ENCODE results near the gene OR2T35.
A peak's percentile ranks its signal among the peaks of the same experiment; 100 is the strongest.

The OR2T35 gene

DNA sequence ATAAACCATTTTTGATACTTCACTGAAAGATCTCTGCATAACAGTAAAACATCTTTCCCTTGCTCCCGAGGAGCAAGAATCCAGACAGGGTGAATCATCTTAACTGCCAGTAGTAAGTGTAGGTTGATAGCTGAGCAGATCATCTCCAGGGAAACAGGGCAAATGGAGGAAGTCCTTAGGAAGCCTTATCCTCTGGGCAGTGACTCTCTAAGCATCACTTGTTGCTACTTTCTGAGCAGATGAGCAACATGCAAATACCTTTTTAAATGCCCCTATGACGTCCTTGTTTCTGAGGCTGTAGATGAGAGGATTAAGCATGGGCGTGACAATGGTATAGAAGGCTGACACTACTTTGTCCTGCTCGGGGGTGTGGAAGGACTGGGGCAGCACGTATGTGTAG lies 19.1 kb downstream of the OR2T35 start:
- no peak for DNase-seq (ENCODE audit: low spot score)

- DNase-seq (ENCODE audit: low spot score): no peak
These were observed 19.9 kb downstream of the OR2T35 start for GRCh38 chr1:248625166-248625565.

- peak; percentile 27 for DNase-seq (ENCODE audit: low spot score)
These were observed 22.5 kb downstream of the OR2T35 start for GRCh38 chr1:248622570-248623001.

GRCh38 chr1:248621770-248622169 lies 23.3 kb downstream of the OR2T35 start:
- DNase-seq (ENCODE audit: low spot score): no peak

- peak; percentile 47 for DNase-seq (ENCODE audit: low spot score)
These were observed 26.2 kb downstream of the OR2T35 start for GRCh38 chr1:248618878-248619277.

DNA sequence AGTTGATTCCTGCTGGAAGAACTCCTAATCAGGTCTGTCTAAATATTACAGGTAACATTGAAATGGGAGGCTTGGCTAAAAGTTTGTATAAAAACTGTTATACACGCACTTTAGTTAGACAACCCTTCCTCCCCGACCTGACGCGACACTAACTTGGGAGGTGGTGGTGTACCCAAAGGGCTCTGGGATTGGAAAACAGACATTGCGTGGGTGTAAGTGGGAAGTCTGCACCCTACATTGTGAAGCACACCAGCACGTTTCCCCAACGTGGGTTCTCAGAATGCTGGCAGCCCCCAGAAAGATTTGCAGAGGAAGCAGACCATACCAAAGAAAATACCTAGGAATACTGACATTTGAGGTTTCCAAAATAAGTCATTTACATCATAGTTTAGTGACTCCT lies 27.0 kb downstream of the OR2T35 start:
- no peak for DNase-seq (ENCODE audit: low spot score)

DNA sequence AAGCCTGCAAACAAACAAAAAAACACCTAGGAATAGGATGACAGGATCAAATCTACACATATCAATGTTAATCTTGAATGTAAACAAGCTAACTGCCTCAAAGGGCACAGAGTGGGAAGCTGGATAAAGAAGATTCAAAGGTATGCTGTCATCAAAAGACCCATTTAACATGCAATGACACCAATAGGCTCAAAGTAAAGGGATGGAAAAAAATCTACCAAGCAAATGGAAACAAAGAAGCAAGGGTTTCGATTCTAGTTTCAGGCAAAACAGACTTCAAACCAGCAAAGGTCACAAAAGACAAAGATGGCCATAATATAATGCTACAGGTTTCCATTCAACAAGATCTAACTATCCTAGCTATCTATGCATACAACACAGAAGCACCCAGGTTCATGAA lies 31.3 kb downstream of the OR2T35 start:
- DNase-seq (ENCODE audit: low spot score): no peak

DNA sequence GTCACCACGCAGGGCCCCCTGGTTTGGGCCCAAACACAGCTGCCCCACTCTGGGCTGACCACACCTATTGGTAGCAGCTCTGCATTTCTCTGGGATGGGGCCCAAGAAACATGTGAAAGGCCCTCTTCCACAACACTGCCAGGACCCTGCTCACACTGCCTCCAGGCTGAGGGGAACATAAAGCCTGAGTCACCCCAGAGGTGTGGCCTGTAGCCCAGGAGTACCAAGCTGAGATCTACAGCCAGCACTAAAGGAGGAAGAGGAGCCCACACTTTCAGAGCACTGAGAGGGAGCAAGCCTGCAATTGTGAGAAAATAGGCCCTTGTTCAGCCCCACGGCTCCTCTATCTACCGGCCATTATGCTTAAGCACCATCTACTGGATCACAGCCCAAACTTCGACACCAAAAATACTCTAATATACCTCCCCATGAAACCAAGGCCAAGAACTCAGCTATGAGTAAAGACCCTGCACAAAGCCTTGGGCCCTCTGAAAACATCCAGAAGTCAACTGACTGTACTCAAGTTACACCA lies 33.1 kb downstream of the OR2T35 start:
- no peak for DNase-seq (ENCODE audit: low spot score)

- DNase-seq (ENCODE audit: low spot score): no peak
These were observed 34.8 kb downstream of the OR2T35 start for GRCh38 chr1:248610301-248610700.

GRCh38 chr1:248599396-248599795 lies 45.7 kb downstream of the OR2T35 start:
- DNase-seq (ENCODE audit: low spot score): no peak

DNA sequence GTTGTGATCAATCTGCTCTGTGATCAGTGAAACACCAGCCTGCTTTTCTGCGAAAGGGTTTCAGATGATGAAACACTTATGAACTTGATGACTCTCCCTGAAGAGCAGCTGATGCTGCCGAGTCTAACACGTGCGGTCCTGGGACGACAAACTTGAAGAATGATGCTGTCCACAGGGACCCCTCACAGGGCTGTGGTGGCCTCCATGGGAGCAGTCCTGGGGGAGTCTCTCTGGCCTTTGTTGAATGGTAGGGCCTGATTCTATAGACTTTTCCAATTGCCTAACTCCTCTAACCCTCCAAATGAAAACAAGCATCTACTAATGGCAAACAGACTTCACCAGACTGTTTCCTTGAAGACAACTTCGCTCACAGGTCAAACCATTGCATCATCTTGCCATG lies 47.5 kb downstream of the OR2T35 start, which contains the start of gene OR2T10:
OR2T10 (minus strand) TSS at position 112 of the 400 bp plus-strand sequence. CDS start 3,932 bp downstream, outside the sequence.
- DNase-seq (ENCODE audit: low spot score): no peak

DNA sequence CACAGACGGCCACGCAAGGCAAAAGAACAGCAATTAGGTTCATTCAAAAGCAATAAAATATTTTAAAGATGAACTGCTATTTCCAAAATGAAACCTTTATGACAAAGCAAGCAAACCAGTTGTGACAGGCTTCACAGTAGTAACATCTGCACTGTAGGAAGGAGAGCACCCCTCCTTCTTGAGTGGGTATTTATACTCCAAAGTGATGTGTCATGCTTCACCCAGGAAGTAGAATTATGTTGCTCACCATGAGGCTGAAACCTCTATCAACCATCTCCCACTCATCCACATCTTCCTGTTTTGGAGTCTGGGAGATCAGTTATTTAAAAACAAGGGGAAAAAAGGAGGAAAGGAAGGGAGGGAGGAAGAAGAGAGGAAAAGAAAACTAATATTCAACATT lies 48.5 kb downstream of the OR2T35 start:
- DNase-seq (ENCODE audit: low spot score): no peak

DNA sequence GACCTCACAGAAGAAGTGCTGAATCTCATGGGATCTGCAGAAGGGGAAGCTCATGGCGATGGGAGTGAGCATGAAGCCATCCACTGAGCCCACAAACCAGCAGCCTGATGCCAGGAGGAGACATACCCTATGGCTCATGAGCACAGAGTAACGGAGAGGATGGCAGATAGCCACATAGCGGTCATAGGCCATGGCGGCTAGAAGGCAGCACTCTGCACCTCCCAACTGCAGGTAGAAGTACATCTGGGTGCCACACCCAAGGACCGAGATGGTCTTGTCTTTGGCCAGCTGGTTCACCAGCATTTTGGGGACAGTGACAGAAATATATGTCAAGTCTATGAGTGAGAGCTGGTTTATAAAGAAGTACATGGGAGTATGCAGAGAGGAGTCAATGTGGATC lies 51.9 kb downstream of the OR2T35 start:
- no peak for DNase-seq (ENCODE audit: low spot score)

DNA sequence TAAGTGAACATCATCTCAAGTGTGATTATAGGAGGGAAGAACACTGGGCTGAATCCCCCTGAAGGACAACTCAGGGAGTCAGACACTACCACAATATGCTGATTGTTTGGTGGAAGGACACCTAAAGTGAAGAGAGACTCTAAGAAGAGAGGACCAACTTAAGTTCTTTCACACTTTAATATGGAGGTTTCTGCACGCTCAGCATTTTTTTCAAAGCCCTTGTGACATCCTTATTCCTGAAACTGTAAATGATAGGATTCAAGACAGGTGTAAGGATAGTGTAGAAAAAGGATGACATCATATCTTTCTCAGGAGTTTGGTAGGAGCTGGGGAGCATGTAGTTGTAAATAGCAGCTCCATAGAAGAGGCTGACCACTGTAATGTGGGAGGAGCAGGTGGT lies 52.4 kb downstream of the OR2T35 start:
- DNase-seq (ENCODE audit: low spot score): no peak

DNA sequence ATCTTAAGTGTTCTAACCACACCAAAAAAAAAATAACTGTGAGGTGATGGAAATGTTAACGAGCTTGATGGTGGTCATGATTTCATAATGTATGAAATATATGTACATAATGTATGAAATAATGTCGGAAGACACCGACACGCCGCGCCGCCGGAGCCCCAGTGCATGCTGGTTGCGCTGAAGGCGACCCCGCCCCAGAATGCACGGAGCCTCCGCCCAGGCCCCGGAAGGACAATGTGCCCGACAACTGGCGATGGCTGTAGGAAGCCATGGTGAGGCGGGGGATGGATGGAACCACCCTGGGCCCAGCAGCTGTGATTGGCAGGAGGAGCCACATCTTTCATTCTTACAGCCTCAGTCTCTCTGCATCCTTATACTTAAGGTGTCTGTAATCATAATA lies 55.0 kb downstream of the OR2T35 start:
- no peak for DNase-seq (ENCODE audit: low spot score)

DNA sequence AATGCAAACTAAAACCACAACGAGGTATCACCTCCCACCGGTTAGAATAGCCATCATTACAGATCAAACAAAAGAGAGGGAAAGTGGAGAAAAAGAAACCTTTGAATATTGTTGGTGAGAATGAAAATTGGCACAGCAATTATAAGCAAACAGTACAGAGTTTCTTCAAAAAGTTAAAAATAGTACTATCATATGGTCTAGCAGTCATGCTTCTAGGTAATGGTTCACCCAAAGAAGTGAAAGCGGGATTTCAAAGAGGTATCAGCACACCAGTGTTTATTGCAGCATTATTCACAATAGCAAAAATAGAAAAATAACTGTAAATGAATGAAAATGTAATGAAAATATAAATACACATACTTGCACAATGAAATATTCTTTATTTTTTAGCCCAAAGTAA lies 55.7 kb downstream of the OR2T35 start:
- DNase-seq (ENCODE audit: low spot score): no peak

All from CD4-positive, alpha-beta T cell treated with Interleukin-2 at 100 ng/mL for 4 hours (primary cell).